Panc1 (cell line): ENCODE data around the gene ARCN1. TPM values are rescaled to one million over a fixed set of nuclear protein-coding genes. Genes with fewer than 3 reads are reported as not detected.

Experiments
- ATAC-seq: fragments of 200-7000 bp; cut with Tn5 transposase; 2 replicates; pipeline ENCODE4 v1.9.1; 2020; ENCODE audit warnings: mild to moderate bottlenecking, moderate library complexity
- BruUV-seq: library from RNA; stranded (reverse); fragments of 400-500 nt; replicated peaks from 2 replicates; lab custom pipeline; 2021; lab: Mats Ljungman, UMichigan
- CTCF ChIA-PET: fragments of 300-600 bp; sonication (Branson Sonifier 250); formaldehyde crosslinking; loops from one replicate; lab custom pipeline; 2022; ENCODE audit warnings: antibody characterized with exemption; lab: Charles Lee
- POLR2A ChIA-PET: fragments of 300-600 bp; sonication (Branson Sonifier 250); formaldehyde crosslinking; loops from one replicate; lab custom pipeline; 2022; ENCODE audit warnings: antibody characterized with exemption; lab: Charles Lee
- DNase-seq: peaks from one replicate; pipeline ENCODE4 v3.0.0-alpha.2; 2010; ENCODE audit warnings: low read depth, low spot score
- H3K27ac ChIP-seq: 2 replicates; pipeline ENCODE4 v1.5.1; 2011; ENCODE audit warnings: mild to moderate bottlenecking, low read length, inconsistent platforms
- H3K27me3 ChIP-seq: fragments of 200-500 bp; sonication (Bioruptor generic); 2 replicates; pipeline ENCODE4 v1.6.0; 2014; ENCODE audit warnings: low read length, inconsistent platforms; ENCODE audit not compliant: control insufficient read depth, insufficient read depth
- H3K36me3 ChIP-seq: fragments of 200-500 bp; sonication (Bioruptor generic); 2 replicates; pipeline ENCODE4 v1.5.1; 2014; ENCODE audit warnings: inconsistent platforms, mild to moderate bottlenecking, low read length, moderate library complexity; ENCODE audit not compliant: control insufficient read depth, insufficient read depth
- H3K4me1 ChIP-seq: 2 replicates; pipeline ENCODE4 v1.5.1; 2011; ENCODE audit warnings: inconsistent platforms, mild to moderate bottlenecking, low read length, moderate library complexity; ENCODE audit not compliant: control insufficient read depth, insufficient read depth
- H3K4me3 ChIP-seq, 2 experiments: 2 replicates each; pipeline ENCODE4 v1.5.1; 2011 to 2012; ENCODE audit warnings: low read depth in 2 of 2, low read length in 2 of 2, mild to moderate bottlenecking in 2 of 2, inconsistent platforms in 1 of 2, moderate library complexity in 1 of 2
- H3K9me3 ChIP-seq: fragments of 200-500 bp; sonication (Bioruptor generic); 2 replicates; pipeline ENCODE4 v1.5.1; 2014; ENCODE audit warnings: low read depth, mild to moderate bottlenecking, inconsistent platforms, low read length, moderate library complexity; ENCODE audit not compliant: control insufficient read depth, insufficient read depth
- POLR2AphosphoS5 ChIP-seq: IDR thresholded peaks from 2 replicates; pipeline ENCODE4 v1.6.1; 2012; ENCODE audit warnings: mild to moderate bottlenecking, low read depth, low read length, moderate library complexity
- SIN3A ChIP-seq: IDR thresholded peaks from 2 replicates; pipeline ENCODE4 v1.6.1; 2012; ENCODE audit warnings: low read depth, mild to moderate bottlenecking, low read length, moderate library complexity, borderline replicate concordance; ENCODE audit not compliant: insufficient read depth
- TCF7L2 ChIP-seq: IDR thresholded peaks from 2 replicates; pipeline ENCODE4 v1.6.1; 2011; ENCODE audit warnings: mild to moderate bottlenecking, low read depth, low read length, inconsistent platforms
- in situ Hi-C: cut with HindIII; loops from 2 replicates; pipeline ENCODE4 v1.10.0; 2016; ENCODE audit warnings: low sequenced_read_pairs, low pct_unique_long_range_greater_than_20kb
- intact Hi-C: fragments of 100-400 bp; cut with micrococcal nuclease; formaldehyde crosslinking; loops from one replicate; pipeline ENCODE4 v1.10.0; 2022; ENCODE audit not compliant: unreplicated experiment
- total RNA-seq: library from RNA; stranded (reverse); gene quantifications from one replicate; pipeline ENCODE4 v1.2.1, GENCODE V29; 2021; ENCODE audit not compliant: unreplicated experiment
- TF ChIP-seq, protein P1 (sequence below), 2 experiments: IDR thresholded peaks; 2 replicates each; pipeline ENCODE4 v1.6.1; 2011 to 2012; ENCODE audit warnings: low read depth in 2 of 2, control low read depth in 1 of 2, low read length in 1 of 2, mild to moderate bottlenecking in 1 of 2, moderate library complexity in 1 of 2; ENCODE audit not compliant: insufficient read depth in 1 of 2
- TF ChIP-seq, protein P2 (sequence below): fragments of 450-650 bp; IDR thresholded peaks from 2 replicates; pipeline ENCODE4 v1.5.1; 2017; ENCODE audit warnings: mild to moderate bottlenecking

Gene ARCN1
- total RNA-seq, 1 experiment from 2014 or later = 197 TPM

DNA sequence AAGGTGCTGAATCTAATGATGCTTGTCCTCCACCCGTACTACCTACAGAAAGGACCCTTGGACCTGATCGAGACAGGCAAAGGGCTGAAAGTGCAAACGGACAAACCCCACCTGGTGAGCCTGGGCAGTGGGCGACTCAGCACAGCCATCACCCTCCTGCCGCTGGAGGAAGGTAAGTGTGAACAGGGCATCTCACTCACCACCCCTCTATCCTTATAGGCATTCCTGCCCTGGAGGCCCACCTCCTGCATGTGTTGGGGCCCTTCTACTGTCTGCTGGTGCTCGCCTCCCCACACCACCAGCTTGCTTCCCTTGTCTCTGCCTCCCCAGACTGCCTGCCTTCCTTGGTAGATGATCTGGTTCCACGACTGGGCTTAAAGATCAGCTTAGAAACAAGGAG is 42.3 kb downstream of the ARCN1 start:
- Histone ChIP-seq H3K9me3 (no peaks in the 10 kb centered on the region), H3K36me3 (no peaks in the 10 kb centered on the region), H3K27me3 (no peaks in the 10 kb centered on the region), H3K27ac (no peak overlapping the region), H3K4me3 (no peak overlapping the region), H3K4me1 (peaks cover 19% of the 10 kb centered on the region)
- no TSS peak for BruUV-seq
- in situ Hi-C loops (no loop called here), intact Hi-C loops (no loop called here)
- TF ChIP-seq POLR2AphosphoS5 (no peak), SIN3A (no peak), TCF7L2 (no peak)
- TF ChIP-seq, protein P1, sequence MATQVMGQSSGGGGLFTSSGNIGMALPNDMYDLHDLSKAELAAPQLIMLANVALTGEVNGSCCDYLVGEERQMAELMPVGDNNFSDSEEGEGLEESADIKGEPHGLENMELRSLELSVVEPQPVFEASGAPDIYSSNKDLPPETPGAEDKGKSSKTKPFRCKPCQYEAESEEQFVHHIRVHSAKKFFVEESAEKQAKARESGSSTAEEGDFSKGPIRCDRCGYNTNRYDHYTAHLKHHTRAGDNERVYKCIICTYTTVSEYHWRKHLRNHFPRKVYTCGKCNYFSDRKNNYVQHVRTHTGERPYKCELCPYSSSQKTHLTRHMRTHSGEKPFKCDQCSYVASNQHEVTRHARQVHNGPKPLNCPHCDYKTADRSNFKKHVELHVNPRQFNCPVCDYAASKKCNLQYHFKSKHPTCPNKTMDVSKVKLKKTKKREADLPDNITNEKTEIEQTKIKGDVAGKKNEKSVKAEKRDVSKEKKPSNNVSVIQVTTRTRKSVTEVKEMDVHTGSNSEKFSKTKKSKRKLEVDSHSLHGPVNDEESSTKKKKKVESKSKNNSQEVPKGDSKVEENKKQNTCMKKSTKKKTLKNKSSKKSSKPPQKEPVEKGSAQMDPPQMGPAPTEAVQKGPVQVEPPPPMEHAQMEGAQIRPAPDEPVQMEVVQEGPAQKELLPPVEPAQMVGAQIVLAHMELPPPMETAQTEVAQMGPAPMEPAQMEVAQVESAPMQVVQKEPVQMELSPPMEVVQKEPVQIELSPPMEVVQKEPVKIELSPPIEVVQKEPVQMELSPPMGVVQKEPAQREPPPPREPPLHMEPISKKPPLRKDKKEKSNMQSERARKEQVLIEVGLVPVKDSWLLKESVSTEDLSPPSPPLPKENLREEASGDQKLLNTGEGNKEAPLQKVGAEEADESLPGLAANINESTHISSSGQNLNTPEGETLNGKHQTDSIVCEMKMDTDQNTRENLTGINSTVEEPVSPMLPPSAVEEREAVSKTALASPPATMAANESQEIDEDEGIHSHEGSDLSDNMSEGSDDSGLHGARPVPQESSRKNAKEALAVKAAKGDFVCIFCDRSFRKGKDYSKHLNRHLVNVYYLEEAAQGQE (IDR thresholded peaks at IDR 0.05; ENCODE audit: insufficient read depth in 1 of 2, low read depth in 2 of 2, low read length in 1 of 2) = no peak
- TF ChIP-seq, protein P2, sequence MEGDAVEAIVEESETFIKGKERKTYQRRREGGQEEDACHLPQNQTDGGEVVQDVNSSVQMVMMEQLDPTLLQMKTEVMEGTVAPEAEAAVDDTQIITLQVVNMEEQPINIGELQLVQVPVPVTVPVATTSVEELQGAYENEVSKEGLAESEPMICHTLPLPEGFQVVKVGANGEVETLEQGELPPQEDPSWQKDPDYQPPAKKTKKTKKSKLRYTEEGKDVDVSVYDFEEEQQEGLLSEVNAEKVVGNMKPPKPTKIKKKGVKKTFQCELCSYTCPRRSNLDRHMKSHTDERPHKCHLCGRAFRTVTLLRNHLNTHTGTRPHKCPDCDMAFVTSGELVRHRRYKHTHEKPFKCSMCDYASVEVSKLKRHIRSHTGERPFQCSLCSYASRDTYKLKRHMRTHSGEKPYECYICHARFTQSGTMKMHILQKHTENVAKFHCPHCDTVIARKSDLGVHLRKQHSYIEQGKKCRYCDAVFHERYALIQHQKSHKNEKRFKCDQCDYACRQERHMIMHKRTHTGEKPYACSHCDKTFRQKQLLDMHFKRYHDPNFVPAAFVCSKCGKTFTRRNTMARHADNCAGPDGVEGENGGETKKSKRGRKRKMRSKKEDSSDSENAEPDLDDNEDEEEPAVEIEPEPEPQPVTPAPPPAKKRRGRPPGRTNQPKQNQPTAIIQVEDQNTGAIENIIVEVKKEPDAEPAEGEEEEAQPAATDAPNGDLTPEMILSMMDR = no peak
- ATAC-seq = no peak
- no peak for DNase-seq
- ChIA-PET CTCF (no interaction called here), POLR2A (no interaction called here)

DNA sequence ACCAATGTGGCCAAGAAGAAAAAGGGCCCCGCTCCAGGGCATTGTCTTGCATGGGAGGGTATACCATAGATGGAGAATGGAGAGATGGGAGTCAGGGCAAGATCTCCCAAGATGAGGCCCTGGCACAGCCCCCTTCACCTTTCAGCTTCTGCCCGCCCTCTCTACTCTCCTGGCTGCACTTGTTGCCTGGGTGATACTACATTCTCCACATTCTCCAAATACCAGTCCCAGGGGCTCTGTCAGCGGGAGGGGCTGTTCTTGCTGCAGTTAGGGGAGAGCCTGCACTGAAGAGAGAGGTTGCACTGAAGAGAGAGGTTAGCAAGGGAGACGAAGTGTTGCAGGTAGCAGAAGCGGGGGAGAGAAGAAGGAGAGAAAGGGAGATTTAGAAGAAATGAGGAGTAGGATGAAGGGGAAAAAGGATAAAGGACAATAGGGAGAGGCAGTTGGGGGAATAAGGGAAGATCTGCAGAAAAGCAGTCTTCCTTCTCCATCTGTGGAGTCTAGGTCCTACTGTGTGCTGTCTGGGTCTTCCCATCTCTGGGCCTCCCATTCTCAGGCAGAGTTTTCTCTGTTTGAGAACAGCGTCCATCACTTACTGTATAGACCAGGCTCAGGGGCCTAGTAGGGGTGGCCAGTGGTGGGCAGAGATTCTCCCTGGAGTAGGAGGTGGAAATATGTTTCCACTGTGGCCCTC is 43.2 kb downstream of the ARCN1 start:
- H3K4me1 ChIP-seq = peaks cover 23% of the 10 kb centered on the region
- TF ChIP-seq POLR2AphosphoS5 = no peak
- TF ChIP-seq, protein P1 (IDR thresholded peaks at IDR 0.05; ENCODE audit: insufficient read depth in 1 of 2, low read depth in 2 of 2, low read length in 1 of 2) = no peak
- TF ChIP-seq, protein P2 = no peak
- no peak for TF ChIP-seq SIN3A
- TF ChIP-seq TCF7L2 = no peak
- H3K36me3 ChIP-seq = no peaks in the 10 kb centered on the region
- POLR2A ChIA-PET = no interaction called here
- in situ Hi-C loops (no loop called here), intact Hi-C loops (no loop called here)
- H3K9me3 ChIP-seq = no peaks in the 10 kb centered on the region
- CTCF ChIA-PET = no interaction called here
- DNase-seq = no peak
- no peaks in the 10 kb centered on the region for H3K27me3 ChIP-seq
- no peak for ATAC-seq
- BruUV-seq = no TSS peak
- no peak overlapping the region for H3K4me3 ChIP-seq
- H3K27ac ChIP-seq = no peak overlapping the region
